ENCODE data around the gene ENO2. TPM values are rescaled to one million over a fixed set of nuclear protein-coding genes. Genes with fewer than 3 reads are reported as not detected.

ENO2 gene
- total RNA-seq, 1 experiment from 2014 or later: 33.5 TPM

GRCh38 chr12:6899427-6899826 lies 15.0 kb upstream of the ENO2 start:
- no peak for TF ChIP-seq SIN3A (IDR thresholded peaks at IDR 0.05; ENCODE audit: borderline replicate concordance, insufficient read depth, low read depth, low read length)
- no peak for TF ChIP-seq REST (IDR thresholded peaks at IDR 0.05; ENCODE audit: insufficient read depth in 1 of 2, low read depth in 2 of 2, low read length in 1 of 2)
- TF ChIP-seq POLR2AphosphoS5 (IDR thresholded peaks at IDR 0.05; ENCODE audit: low read depth, low read length): no peak
- TF ChIP-seq CTCF (IDR thresholded peaks at IDR 0.05): no peak
- no peak for TF ChIP-seq TCF7L2 (IDR thresholded peaks at IDR 0.05; ENCODE audit: low read depth, low read length)
- no peaks in the 10 kb centered on the region; the same call in 1 of the 2 replicates for H3K4me1 ChIP-seq (ENCODE audit: control insufficient read depth, insufficient read depth, low read length)
- H3K9me3 ChIP-seq (ENCODE audit: control insufficient read depth, insufficient read depth, low read depth, low read length): no peaks in the 10 kb centered on the region
- ATAC-seq (no peak), DNase-seq (ENCODE audit: low read depth, low spot score) (no peak)
- H3K36me3 ChIP-seq (ENCODE audit: control insufficient read depth, insufficient read depth, low read length): no peaks in the 10 kb centered on the region
- in situ Hi-C loops (cut with HindIII; ENCODE audit: low pct_unique_long_range_greater_than_20kb, low sequenced_read_pairs) (no loop called here), intact Hi-C loops (cut with micrococcal nuclease; ENCODE audit: unreplicated experiment) (no loop called here)
- BruUV-seq (replicated peaks): no TSS peak
- H3K27ac ChIP-seq (ENCODE audit: low read length): no peak overlapping the region
- no peaks in the 10 kb centered on the region for H3K27me3 ChIP-seq (ENCODE audit: control insufficient read depth, insufficient read depth, low read length)
- CTCF ChIA-PET: no interaction called here
- POLR2A ChIA-PET: interaction anchor here (0.5 kb wide), 1 partner anchor 14 kb away, joined by 3 read pairs; no protein-coding TSS in a partner anchor
- no peak overlapping the region for H3K4me3 ChIP-seq (ENCODE audit: low read depth in 2 of 2, low read length in 2 of 2)

- DNase-seq (ENCODE audit: low read depth, low spot score): no peak
- CTCF ChIA-PET: no interaction called here
- BruUV-seq (replicated peaks): no TSS peak
- POLR2A ChIA-PET: no interaction called here
- in situ Hi-C loops (cut with HindIII; ENCODE audit: low pct_unique_long_range_greater_than_20kb, low sequenced_read_pairs) (no loop called here), intact Hi-C loops (cut with micrococcal nuclease; ENCODE audit: unreplicated experiment) (no loop called here)
- Histone ChIP-seq H3K36me3 (ENCODE audit: control insufficient read depth, insufficient read depth, low read length) (no peaks in the 10 kb centered on the region), H3K27me3 (ENCODE audit: control insufficient read depth, insufficient read depth, low read length) (no peaks in the 10 kb centered on the region), H3K4me1 (ENCODE audit: control insufficient read depth, insufficient read depth, low read length) (no peaks in the 10 kb centered on the region; the same call in 1 of the 2 replicates), H3K4me3 (ENCODE audit: low read depth in 2 of 2, low read length in 2 of 2) (no peak overlapping the region), H3K27ac (ENCODE audit: low read length) (no peak overlapping the region), H3K9me3 (ENCODE audit: control insufficient read depth, insufficient read depth, low read depth, low read length) (no peaks in the 10 kb centered on the region)
- no peak for ATAC-seq
- TF ChIP-seq REST (IDR thresholded peaks at IDR 0.05; ENCODE audit: insufficient read depth in 1 of 2, low read depth in 2 of 2, low read length in 1 of 2): no peak
- no peak for TF ChIP-seq TCF7L2 (IDR thresholded peaks at IDR 0.05; ENCODE audit: low read depth, low read length)
- no peak for TF ChIP-seq POLR2AphosphoS5 (IDR thresholded peaks at IDR 0.05; ENCODE audit: low read depth, low read length)
- no peak for TF ChIP-seq SIN3A (IDR thresholded peaks at IDR 0.05; ENCODE audit: borderline replicate concordance, insufficient read depth, low read depth, low read length)
- TF ChIP-seq CTCF (IDR thresholded peaks at IDR 0.05): no peak
These were observed 14.4 kb upstream of the ENO2 start for GRCh38 chr12:6899837-6900519.
